ENCODE measurements around the gene RESF1. TPM values are rescaled to one million over a fixed set of nuclear protein-coding genes. Genes with fewer than 3 reads are reported as not detected.

The RESF1 gene, protein sequence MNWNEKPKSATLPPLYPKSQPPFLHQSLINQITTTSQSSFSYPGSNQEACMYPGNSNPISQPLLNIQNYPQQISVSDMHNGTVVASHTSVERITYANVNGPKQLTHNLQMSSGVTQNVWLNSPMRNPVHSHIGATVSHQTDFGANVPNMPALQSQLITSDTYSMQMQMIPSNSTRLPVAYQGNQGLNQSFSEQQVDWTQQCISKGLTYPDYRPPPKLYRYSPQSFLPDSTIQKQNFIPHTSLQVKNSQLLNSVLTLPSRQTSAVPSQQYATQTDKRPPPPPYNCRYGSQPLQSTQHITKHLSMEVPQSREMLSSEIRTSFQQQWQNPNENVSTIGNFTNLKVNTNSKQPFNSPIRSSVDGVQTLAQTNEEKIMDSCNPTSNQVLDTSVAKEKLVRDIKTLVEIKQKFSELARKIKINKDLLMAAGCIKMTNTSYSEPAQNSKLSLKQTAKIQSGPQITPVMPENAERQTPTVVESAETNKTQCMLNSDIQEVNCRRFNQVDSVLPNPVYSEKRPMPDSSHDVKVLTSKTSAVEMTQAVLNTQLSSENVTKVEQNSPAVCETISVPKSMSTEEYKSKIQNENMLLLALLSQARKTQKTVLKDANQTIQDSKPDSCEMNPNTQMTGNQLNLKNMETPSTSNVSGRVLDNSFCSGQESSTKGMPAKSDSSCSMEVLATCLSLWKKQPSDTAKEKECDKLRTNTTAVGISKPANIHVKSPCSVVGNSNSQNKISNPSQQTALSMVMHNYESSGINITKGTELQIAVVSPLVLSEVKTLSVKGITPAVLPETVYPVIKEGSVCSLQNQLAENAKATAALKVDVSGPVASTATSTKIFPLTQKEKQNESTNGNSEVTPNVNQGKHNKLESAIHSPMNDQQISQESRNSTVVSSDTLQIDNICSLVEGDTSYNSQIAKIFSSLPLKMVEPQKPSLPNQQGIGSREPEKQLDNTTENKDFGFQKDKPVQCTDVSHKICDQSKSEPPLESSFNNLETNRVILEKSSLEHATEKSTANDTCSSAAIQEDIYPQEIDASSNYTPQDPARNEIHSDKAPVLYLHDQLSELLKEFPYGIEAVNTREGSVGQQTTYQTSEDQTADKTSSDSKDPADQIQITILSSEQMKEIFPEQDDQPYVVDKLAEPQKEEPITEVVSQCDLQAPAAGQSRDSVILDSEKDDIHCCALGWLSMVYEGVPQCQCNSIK (N-terminal part only)
- 100 to 1,000 TPM in 1 of 4 donors, 10 to 100 TPM in 3; 62.4 to 145 (median 71.0) TPM for total RNA-seq

DNA sequence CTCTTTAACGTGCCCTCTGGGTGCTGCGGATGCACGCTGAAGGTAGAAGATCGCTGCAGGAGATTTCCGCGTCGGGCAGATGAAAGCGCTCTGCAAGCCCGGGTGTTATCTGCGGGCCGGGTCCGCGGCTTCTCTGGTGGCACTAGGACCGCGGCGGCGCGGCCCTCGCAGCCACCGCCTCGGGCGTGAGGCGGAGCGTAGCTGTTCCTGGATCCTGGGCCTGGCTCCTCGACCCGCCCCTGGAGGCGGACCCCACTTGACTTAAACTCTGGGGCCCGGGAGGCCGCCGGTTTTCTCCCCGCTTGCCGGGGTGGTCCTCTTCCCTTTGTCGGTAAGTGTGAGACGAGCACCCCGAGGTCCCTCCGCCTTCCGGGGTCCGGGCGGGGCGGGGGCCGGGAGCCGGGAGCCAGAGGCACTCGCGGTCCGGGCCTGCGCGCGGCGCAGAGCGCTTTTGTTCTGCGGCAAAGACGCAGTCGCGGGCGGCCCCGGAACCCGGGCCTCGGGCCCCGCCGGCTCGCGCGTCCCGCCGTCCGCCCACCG is at the start of gene RESF1:
RESF1 (plus strand) TSS at position 255 of the 540 bp plus-strand sequence. CDS start 21,541 bp downstream, outside the sequence.
- DNase-seq (ENCODE audit: low spot score) (peak; percentile 54), ATAC-seq (ENCODE audit: low FRiP score) (peak; percentile 93)
- no peak for TF ChIP-seq CTCF (IDR thresholded peaks at IDR 0.05)

DNA sequence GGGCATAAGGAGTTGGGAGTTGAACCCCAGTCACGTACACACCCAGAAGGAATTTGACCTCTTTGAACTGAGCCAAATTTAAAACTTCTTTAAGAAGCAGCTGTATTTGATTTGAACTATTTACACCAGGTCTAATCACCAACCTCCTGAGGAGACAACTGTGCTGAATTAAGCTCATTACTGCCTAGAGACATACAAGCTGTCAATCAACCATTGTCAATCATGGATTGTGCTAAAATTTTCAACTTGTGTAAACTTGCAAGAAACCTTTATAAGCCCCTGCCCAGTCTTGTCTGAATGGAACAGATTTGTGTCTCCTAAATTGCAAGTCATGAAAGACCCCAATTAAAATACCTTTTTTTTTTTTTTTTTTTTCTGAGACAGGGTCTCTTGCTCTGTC is 44.3 kb upstream of the RESF1 start:
- no peak for DNase-seq (ENCODE audit: low spot score)
- ATAC-seq (ENCODE audit: low FRiP score): no peak
- TF ChIP-seq CTCF (IDR thresholded peaks at IDR 0.05): no peak

DNA sequence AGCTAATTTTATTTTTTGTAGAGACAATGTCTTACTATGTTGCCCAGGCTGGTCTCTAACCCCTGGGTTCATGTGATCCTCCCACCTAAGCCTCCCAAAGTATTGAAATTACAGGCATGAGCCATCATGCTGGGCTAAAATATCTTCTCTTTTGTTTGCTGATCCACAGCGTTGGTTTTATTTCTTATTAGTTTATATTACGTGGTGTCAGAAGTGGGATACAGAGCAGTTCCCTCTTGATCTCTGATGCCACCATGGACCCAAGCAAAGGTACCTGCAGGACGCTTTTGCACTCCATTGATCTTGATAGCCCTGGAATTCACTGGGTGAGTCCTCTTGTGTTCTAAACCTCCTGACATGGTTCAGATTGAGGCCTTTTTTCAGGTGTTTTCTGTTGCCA is 43.8 kb upstream of the RESF1 start:
- no peak for DNase-seq (ENCODE audit: low spot score)
- no peak for ATAC-seq (ENCODE audit: low FRiP score)
- TF ChIP-seq CTCF (IDR thresholded peaks at IDR 0.05): no peak

DNA sequence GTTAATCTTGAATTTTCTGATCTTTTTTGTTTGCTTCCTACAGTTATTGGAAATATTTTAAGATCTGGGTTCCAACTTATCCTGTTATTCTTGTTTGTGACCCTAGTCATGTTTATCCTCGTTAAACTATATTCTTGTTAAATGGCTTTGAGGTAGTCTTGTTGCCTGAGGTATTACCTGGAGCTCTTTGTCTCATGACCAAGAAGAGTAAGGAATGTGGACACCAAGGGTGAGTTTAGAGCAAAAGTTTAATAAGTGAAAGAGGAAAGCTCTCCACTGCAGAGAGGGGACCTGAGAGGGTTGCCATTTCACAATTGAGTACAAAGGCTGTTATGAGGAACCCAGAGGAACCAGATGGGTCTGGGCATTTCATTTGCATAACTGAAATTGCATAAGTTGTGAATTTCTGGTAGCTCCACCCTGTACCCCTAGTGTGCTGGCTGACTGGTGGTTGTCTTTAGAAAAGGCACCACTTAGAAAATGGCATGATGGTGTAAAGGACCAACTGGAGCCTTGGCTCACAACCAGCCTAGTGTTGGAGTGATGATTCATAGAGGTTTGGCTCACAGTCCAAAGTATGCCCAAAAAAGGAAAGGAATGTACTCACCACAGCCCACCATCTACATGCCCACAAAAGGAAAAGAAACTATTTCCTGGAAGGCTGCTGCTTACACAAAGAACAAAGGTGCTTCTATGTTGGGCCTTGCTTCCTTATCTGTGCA is 36.7 kb upstream of the RESF1 start:
- no peak for DNase-seq (ENCODE audit: low spot score)
- no peak for TF ChIP-seq CTCF (IDR thresholded peaks at IDR 0.05)
- no peak for ATAC-seq (ENCODE audit: low FRiP score)

- no peak for DNase-seq (ENCODE audit: low spot score)
- no peak for TF ChIP-seq CTCF (IDR thresholded peaks at IDR 0.05)
- no peak for ATAC-seq (ENCODE audit: low FRiP score)
These were observed 36.2 kb upstream of the RESF1 start for GRCh38 chr12:31923063-31923412.
